IMR-90 (cell line): Measurements from ENCODE around the gene PLOD1. TPM values are rescaled to one million over a fixed set of nuclear protein-coding genes. Genes with fewer than 3 reads are reported as not detected.

Experiments
- ATAC-seq: fragments of 200-7000 bp; cut with Tn5 transposase; 2 replicates; pipeline ENCODE4 v1.9.1; 2020; ENCODE audit warnings: low read depth, mild to moderate bottlenecking, moderate library complexity
- BruUV-seq: library from RNA; stranded (reverse); fragments of 400-500 nt; replicated peaks from 2 replicates; lab custom pipeline; 2021; lab: Mats Ljungman, UMichigan
- CTCF ChIA-PET: fragments of 300-600 bp; formaldehyde crosslinking; extraction: SDS; loops from one replicate; lab custom pipeline; 2021; ENCODE audit warnings: antibody characterized with exemption; lab: Yijun Ruan, JAX
- POLR2A ChIA-PET: fragments of 300-600 bp; sonication (Branson Sonifier 250); formaldehyde crosslinking; loops from one replicate; lab custom pipeline; 2022; ENCODE audit warnings: antibody characterized with exemption; ENCODE audit not compliant: unreplicated experiment; lab: Charles Lee
- DNase-seq: peaks from one replicate; pipeline ENCODE4 v3.0.0; 2013
- H2AFZ ChIP-seq: replicated peaks from 2 replicates; pipeline ENCODE3; 2013; ENCODE audit warnings: low read length, mild to moderate bottlenecking; ENCODE audit not compliant: poor library complexity
- H2AK5ac ChIP-seq: 2 replicates; pipeline ENCODE4 v1.6.1; 2013; ENCODE audit warnings: low read depth, low read length, inconsistent platforms
- H2AK9ac ChIP-seq: replicated peaks from 2 replicates; pipeline ENCODE3; 2013; ENCODE audit warnings: mild to moderate bottlenecking, low read depth, low read length, moderate library complexity; ENCODE audit not compliant: poor library complexity
- H2BK120ac ChIP-seq: 2 replicates; pipeline ENCODE4 v1.6.1; 2013; ENCODE audit warnings: low read depth, low read length, inconsistent platforms
- H2BK15ac ChIP-seq: 3 replicates; pipeline ENCODE4 v1.6.1; 2013; ENCODE audit warnings: low read depth, low read length, inconsistent platforms
- H2BK20ac ChIP-seq: 2 replicates; pipeline ENCODE4 v1.6.1; 2013; ENCODE audit warnings: low read depth, mild to moderate bottlenecking, inconsistent platforms, low read length, moderate library complexity
- H2BK5ac ChIP-seq: 2 replicates; pipeline ENCODE4 v1.6.1; 2013; ENCODE audit warnings: mild to moderate bottlenecking, low read depth, low read length, inconsistent platforms; ENCODE audit not compliant: poor library complexity, severe bottlenecking
- H3K14ac ChIP-seq: replicated peaks from 2 replicates; pipeline ENCODE4 v1.6.1; 2013; ENCODE audit warnings: low read depth, low read length, inconsistent platforms
- H3K18ac ChIP-seq: 2 replicates; pipeline ENCODE4 v1.6.1; 2013; ENCODE audit warnings: low read depth, low read length, control low read depth
- H3K23ac ChIP-seq: 2 replicates; pipeline ENCODE4 v1.6.1; 2013; ENCODE audit warnings: low read depth, low read length, inconsistent platforms
- H3K27ac ChIP-seq: 2 replicates; pipeline ENCODE4 v1.5.1; 2013; ENCODE audit warnings: mild to moderate bottlenecking, control low read depth, low read length; ENCODE audit not compliant: insufficient read depth
- H3K27me3 ChIP-seq: 2 replicates; pipeline ENCODE4 v1.6.1; 2013; ENCODE audit warnings: low read length; ENCODE audit not compliant: control insufficient read depth, insufficient read depth
- H3K36me3 ChIP-seq: 2 replicates; pipeline ENCODE4 v1.6.1; 2013; ENCODE audit warnings: low read length, mixed read lengths; ENCODE audit not compliant: control insufficient read depth, insufficient read depth
- H3K4ac ChIP-seq: 2 replicates; pipeline ENCODE4 v1.6.1; 2013; ENCODE audit warnings: low read depth, low read length, inconsistent platforms
- H3K4me1 ChIP-seq: 2 replicates; pipeline ENCODE4 v1.6.1; 2013; ENCODE audit warnings: low read length, mixed read lengths; ENCODE audit not compliant: control insufficient read depth, insufficient read depth
- H3K4me2 ChIP-seq: 2 replicates; pipeline ENCODE4 v1.6.1; 2013; ENCODE audit warnings: low read depth, mild to moderate bottlenecking, control low read depth, low read length, moderate library complexity
- H3K4me3 ChIP-seq: 2 replicates; pipeline ENCODE4 v1.5.1; 2013; ENCODE audit warnings: low read depth, mild to moderate bottlenecking, control low read depth, low read length, moderate library complexity; ENCODE audit not compliant: insufficient read depth
- H3K56ac ChIP-seq: 2 replicates; pipeline ENCODE4 v1.6.1; 2013; ENCODE audit warnings: low read length, inconsistent platforms; ENCODE audit not compliant: insufficient read depth; ENCODE audit errors: extremely low read depth
- H3K79me1 ChIP-seq, 2 experiments: 2 replicates each; pipeline ENCODE4 v1.6.1; 2013; ENCODE audit warnings: low read length in 2 of 2, inconsistent platforms in 1 of 2, low read depth in 1 of 2
- H3K9ac ChIP-seq: 2 replicates; pipeline ENCODE4 v1.6.1; 2013; ENCODE audit warnings: low read depth, low read length, control low read depth
- H3K9me1 ChIP-seq: 2 replicates; pipeline ENCODE4 v1.6.1; 2013; ENCODE audit warnings: low read length, inconsistent platforms; ENCODE audit not compliant: insufficient read depth
- H3K9me3 ChIP-seq: 2 replicates; pipeline ENCODE4 v1.6.1; 2013; ENCODE audit warnings: low read length; ENCODE audit not compliant: control insufficient read depth, insufficient read depth
- H4K20me1 ChIP-seq: 2 replicates; pipeline ENCODE4 v1.6.1; 2013; ENCODE audit warnings: low read length, inconsistent platforms; ENCODE audit not compliant: insufficient read depth
- H4K5ac ChIP-seq: 2 replicates; pipeline ENCODE4 v1.6.1; 2013; ENCODE audit warnings: mild to moderate bottlenecking, low read depth, low read length, control low read depth
- H4K8ac ChIP-seq, 2 experiments: 2 replicates each; pipeline ENCODE4 v1.6.1; 2013; ENCODE audit warnings: low read depth in 2 of 2, low read length in 2 of 2, control low read depth in 1 of 2, inconsistent platforms in 1 of 2
- H4K91ac ChIP-seq: 2 replicates; pipeline ENCODE4 v1.6.1; 2013; ENCODE audit warnings: low read depth, low read length, inconsistent platforms; ENCODE audit not compliant: insufficient read depth
- ELK1 ChIP-seq: fragments of 150-350 bp; IDR thresholded peaks from 2 replicates; pipeline ENCODE4 v1.6.1; 2016; ENCODE audit warnings: low read depth, mild to moderate bottlenecking, low read length, moderate library complexity, borderline replicate concordance
- RAD21 ChIP-seq: IDR thresholded peaks from 2 replicates; pipeline ENCODE4 v1.6.1; 2012; ENCODE audit warnings: low read length, improper control_type of control experiment
- RFX5 ChIP-seq: IDR thresholded peaks from 2 replicates; pipeline ENCODE4 v1.8.0; 2012; ENCODE audit warnings: low read depth, mild to moderate bottlenecking, low read length, moderate library complexity
- SMC3 ChIP-seq: fragments of 150-350 bp; IDR thresholded peaks from 2 replicates; pipeline ENCODE4 v1.6.1; 2016; ENCODE audit warnings: low read depth, mild to moderate bottlenecking, antibody characterized with exemption, low read length, moderate library complexity
- WGBS, 2 experiments: methylation state at CpG; one replicate each; pipeline versions ENCODE4 v1.1.5 to v1.1.7; 2013; ENCODE audit warnings: missing lambda C conversion rate in 2 of 2; ENCODE audit not compliant: insufficient read length in 1 of 2; ENCODE audit errors: extremely low coverage in 2 of 2; 5-methylcytosine and 5-hydroxymethylcytosine counted together
- dilution Hi-C: fragments of 300-500 bp; cut with HindIII; formaldehyde crosslinking; loops from one replicate; pipeline ENCODE4 v1.14.3; 2018; ENCODE audit warnings: low sequenced_read_pairs; ENCODE audit not compliant: unreplicated experiment
- in situ Hi-C: fragments of 300-500 bp; cut with MboI; formaldehyde crosslinking; loops from 3 replicates; pipeline ENCODE4 v1.14.3; 2019; ENCODE audit warnings: low sequenced_read_pairs, inconsistent platforms, mixed read lengths
- intact Hi-C: fragments of 100-400 bp; cut with micrococcal nuclease; formaldehyde crosslinking; loops from 2 replicates; pipeline ENCODE4 v1.10.0; 2022
- polyA plus RNA-seq, 3 experiments: library from polyadenylated mRNA; depleted of rRNA; stranded (reverse); fragments of >200 nt; gene quantifications; 2 replicates each; pipeline ENCODE4 v1.2.3, GENCODE V29; 2012; ENCODE audit warnings: low replicate concordance in 1 of 3
- total RNA-seq: library from RNA; depleted of rRNA; stranded (reverse); fragments of >200 nt; gene quantifications from 2 replicates; pipeline ENCODE4 v1.2.3, GENCODE V29; 2012
- TF ChIP-seq, protein P1 (sequence below): conservative IDR thresholded peaks from 2 replicates; pipeline ENCODE4 v1.5.1; 2012; ENCODE audit warnings: mild to moderate bottlenecking, low read depth, low read length, improper control_type of control experiment

PLOD1 gene
- total and polyA plus RNA-seq, 2 of the 4 experiments (the other 2 are of a cell fraction), result 283 to 609 TPM

DNA sequence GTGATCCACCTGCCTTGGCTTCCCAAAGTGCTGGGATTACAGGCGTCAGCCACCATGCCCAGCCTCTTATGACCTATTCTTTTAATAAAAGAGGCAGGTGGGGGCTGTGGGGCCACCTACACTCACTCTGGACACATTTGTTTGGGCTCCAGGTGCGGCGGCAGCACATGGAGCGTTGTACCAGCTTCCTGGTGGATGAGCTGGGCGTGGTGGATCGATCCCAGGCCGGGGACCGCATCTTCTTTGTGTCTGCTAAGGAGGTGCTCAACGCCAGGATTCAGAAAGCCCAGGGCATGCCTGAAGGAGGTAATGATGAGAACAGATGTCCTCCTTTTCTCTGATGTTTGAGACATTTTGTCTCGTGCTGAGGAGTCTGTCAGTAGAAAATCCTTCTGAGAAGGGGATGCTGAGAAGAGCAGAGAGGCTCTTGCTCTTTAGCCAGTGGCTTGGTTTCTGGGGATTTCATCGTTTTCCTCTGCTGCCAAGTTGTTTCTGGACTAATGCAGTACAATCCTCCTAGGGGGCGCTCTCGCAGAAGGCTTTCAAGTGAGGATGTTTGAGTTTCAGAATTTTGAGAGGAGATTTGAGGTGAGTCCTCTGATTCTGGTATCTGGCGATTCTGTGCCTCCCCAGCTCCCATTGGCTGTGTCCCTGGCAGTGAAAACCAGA is 66.9 kb downstream of the PLOD1 start:
- in situ Hi-C loops, result no loop called here
- Histone ChIP-seq H3K4me2 (no peak overlapping the region), H2AK9ac (peak overlapping the region; percentile 10), H3K27ac (peak overlapping the region; percentile 29; the same call in 1 of the 2 replicates), H2BK15ac (no peak overlapping the region), H2BK20ac (0 out of 2 replicates have a peak overlapping the region, but pooled peaks have one; percentile 24), H4K91ac (no peak overlapping the region), H3K56ac (no peak overlapping the region), H3K9ac (no peak overlapping the region), H3K4ac (peak overlapping the region; percentile 4; the same call in 1 of the 2 replicates), H3K79me1 (0 out of 4 replicates have a peak, but pooled peaks cover 0 to 2% of the 10 kb centered on the region in 2 experiments), H3K9me3 (no peaks in the 10 kb centered on the region), H3K9me1 (peaks cover 4% of the 10 kb centered on the region; the same call in 1 of the 2 replicates), H2AK5ac (no peak overlapping the region), H3K27me3 (no peaks in the 10 kb centered on the region), H3K4me1 (peaks cover 2% of the 10 kb centered on the region; the same call in 1 of the 2 replicates), H4K20me1 (no peaks in the 10 kb centered on the region), H4K5ac (no peak overlapping the region), H4K8ac (peak overlapping the region in 1 of 2 experiments; percentile 63; a peak in 2 of 4 replicates), H3K18ac (no peak overlapping the region), H2AFZ (no peak overlapping the region), H3K14ac (no peak overlapping the region), H2BK5ac (no peak overlapping the region), H3K4me3 (no peak overlapping the region), H3K36me3 (peaks cover 67% of the 10 kb centered on the region), H2BK120ac (no peak overlapping the region), H3K23ac (no peak overlapping the region)
- WGBS, 2 experiments, result 50% methylated on average over 1 of the region's 14 CpGs; no CpG with 5 or more reads in 1 of the 2 experiments
- ATAC-seq, result no peak
- ChIA-PET POLR2A (no interaction called here), CTCF (no interaction called here)
- dilution Hi-C loops, result no loop called here
- TF ChIP-seq RAD21, result 0 out of 2 replicates have a peak, but pooled peaks have one; percentile 26
- no peak for TF ChIP-seq ELK1
- TF ChIP-seq, protein P1, sequence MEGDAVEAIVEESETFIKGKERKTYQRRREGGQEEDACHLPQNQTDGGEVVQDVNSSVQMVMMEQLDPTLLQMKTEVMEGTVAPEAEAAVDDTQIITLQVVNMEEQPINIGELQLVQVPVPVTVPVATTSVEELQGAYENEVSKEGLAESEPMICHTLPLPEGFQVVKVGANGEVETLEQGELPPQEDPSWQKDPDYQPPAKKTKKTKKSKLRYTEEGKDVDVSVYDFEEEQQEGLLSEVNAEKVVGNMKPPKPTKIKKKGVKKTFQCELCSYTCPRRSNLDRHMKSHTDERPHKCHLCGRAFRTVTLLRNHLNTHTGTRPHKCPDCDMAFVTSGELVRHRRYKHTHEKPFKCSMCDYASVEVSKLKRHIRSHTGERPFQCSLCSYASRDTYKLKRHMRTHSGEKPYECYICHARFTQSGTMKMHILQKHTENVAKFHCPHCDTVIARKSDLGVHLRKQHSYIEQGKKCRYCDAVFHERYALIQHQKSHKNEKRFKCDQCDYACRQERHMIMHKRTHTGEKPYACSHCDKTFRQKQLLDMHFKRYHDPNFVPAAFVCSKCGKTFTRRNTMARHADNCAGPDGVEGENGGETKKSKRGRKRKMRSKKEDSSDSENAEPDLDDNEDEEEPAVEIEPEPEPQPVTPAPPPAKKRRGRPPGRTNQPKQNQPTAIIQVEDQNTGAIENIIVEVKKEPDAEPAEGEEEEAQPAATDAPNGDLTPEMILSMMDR, result peak; percentile 48
- peak; percentile 19; the same call in 1 of the 2 replicates for TF ChIP-seq SMC3
- no peak for TF ChIP-seq RFX5
- intact Hi-C loops, result no loop called here
- DNase-seq, result peak; percentile 56
- BruUV-seq, result no TSS peak
